ENCODE results near the gene INPP5A.
"Not testable (repeated sequence)": the region's sequence is repeated elsewhere in the genome, so short reads cannot be mapped to it uniquely, and the experiment has no call there.

Gene INPP5A

GRCh38 chr10:132699411-132700155 lies 162.0 kb downstream of the INPP5A start:
- no peak for DNase-seq

GRCh38 chr10:132700156-132701098 lies 162.8 kb downstream of the INPP5A start:
- peak; percentile 89 for DNase-seq

- no peak for DNase-seq
These were observed 163.7 kb downstream of the INPP5A start for GRCh38 chr10:132701099-132701845.

- no peak for DNase-seq
These were observed 164.2 kb downstream of the INPP5A start for GRCh38 chr10:132701846-132702190.

- no peak for DNase-seq
These were observed 165.2 kb downstream of the INPP5A start for GRCh38 chr10:132702601-132703418.

- no peak for DNase-seq
These were observed 165.9 kb downstream of the INPP5A start for GRCh38 chr10:132703419-132704007.

- no peak for DNase-seq
These were observed 166.6 kb downstream of the INPP5A start for GRCh38 chr10:132704008-132704814.

- DNase-seq, result not testable (repeated sequence)
These were observed 167.2 kb downstream of the INPP5A start for GRCh38 chr10:132704815-132705064.

- DNase-seq, result no peak
These were observed 167.6 kb downstream of the INPP5A start for GRCh38 chr10:132705173-132705572.

- DNase-seq, result no peak
These were observed 168.4 kb downstream of the INPP5A start for GRCh38 chr10:132705943-132706342.

- DNase-seq, result no peak
These were observed 169.1 kb downstream of the INPP5A start for GRCh38 chr10:132706701-132707100.

GRCh38 chr10:132707121-132707775 lies 169.7 kb downstream of the INPP5A start:
- DNase-seq, result no peak

GRCh38 chr10:132707776-132708171 lies 170.2 kb downstream of the INPP5A start:
- no peak for DNase-seq

- DNase-seq, result no peak
These were observed 170.9 kb downstream of the INPP5A start for GRCh38 chr10:132708441-132708840.

GRCh38 chr10:132708936-132709335 lies 171.3 kb downstream of the INPP5A start:
- DNase-seq, result no peak

GRCh38 chr10:132709471-132709951 lies 171.9 kb downstream of the INPP5A start:
- DNase-seq, result no peak

GRCh38 chr10:132710036-132710686 lies 172.6 kb downstream of the INPP5A start:
- no peak for DNase-seq

GRCh38 chr10:132710746-132711612 lies 173.4 kb downstream of the INPP5A start:
- no peak for DNase-seq

- no peak for DNase-seq
These were observed 174.1 kb downstream of the INPP5A start for GRCh38 chr10:132711613-132712121.

All from NCI-H1105 treated with DMSO at 0.1 percent for 48 hours (cell line).